A673 (cell line): ENCODE results near the gene ATF6.

ENCODE experiments used
- EZH2 ChIP-seq: fragments of 200-600 bp; sonication (generic); IDR thresholded peaks from 2 replicates; pipeline ENCODE4 v1.6.1; 2017; ENCODE audit warnings: borderline replicate concordance, low read depth, mild to moderate bottlenecking, mixed read lengths, antibody characterized with exemption, low read length; ENCODE audit not compliant: poor library complexity, severe bottlenecking
- TF ChIP-seq, protein P1 (sequence below): fragments of 300-800, 200-600 bp; sonication (generic); conservative IDR thresholded peaks from 2 replicates; pipeline ENCODE4 v1.5.1; 2017; ENCODE audit warnings: low read depth, mild to moderate bottlenecking, antibody characterized with exemption, low read length, moderate library complexity, mixed read lengths

DNA sequence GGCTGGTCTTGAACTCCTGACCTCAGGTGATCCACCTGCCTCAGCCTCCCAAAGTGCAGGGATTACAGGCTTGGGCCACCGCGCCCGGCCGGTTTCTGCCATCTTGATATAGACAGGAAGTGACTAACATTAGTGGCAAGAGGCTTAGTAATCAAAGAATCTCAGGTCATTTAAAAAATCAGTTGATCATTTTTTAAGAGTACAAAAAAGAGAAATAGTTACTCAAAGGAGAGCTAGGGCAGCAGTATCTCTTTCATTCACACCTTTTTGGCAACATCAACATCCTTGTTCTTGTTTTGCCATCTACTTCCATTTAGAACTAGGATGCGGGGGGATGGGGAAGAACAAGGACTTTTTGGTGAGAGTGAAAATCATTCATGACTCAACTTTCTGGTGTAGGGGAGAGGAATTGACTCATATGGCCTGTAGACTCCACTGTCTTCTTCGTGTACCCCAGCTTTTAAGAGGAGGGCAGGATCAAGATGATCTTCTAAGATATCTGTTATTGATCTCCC lies 36.0 kb upstream of the ATF6 start:
- no peak for TF ChIP-seq EZH2
- TF ChIP-seq, protein P1, sequence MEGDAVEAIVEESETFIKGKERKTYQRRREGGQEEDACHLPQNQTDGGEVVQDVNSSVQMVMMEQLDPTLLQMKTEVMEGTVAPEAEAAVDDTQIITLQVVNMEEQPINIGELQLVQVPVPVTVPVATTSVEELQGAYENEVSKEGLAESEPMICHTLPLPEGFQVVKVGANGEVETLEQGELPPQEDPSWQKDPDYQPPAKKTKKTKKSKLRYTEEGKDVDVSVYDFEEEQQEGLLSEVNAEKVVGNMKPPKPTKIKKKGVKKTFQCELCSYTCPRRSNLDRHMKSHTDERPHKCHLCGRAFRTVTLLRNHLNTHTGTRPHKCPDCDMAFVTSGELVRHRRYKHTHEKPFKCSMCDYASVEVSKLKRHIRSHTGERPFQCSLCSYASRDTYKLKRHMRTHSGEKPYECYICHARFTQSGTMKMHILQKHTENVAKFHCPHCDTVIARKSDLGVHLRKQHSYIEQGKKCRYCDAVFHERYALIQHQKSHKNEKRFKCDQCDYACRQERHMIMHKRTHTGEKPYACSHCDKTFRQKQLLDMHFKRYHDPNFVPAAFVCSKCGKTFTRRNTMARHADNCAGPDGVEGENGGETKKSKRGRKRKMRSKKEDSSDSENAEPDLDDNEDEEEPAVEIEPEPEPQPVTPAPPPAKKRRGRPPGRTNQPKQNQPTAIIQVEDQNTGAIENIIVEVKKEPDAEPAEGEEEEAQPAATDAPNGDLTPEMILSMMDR, result no peak
